ENCODE results near the gene DIAPH2.

- TF ChIP-seq CTCF (IDR thresholded peaks at IDR 0.05; ENCODE audit: low read depth, low read length) (no peak), MYC (IDR thresholded peaks at IDR 0.05; ENCODE audit: low read depth, low read length) (no peak), POLR2A (IDR thresholded peaks at IDR 0.05; ENCODE audit: extremely low read depth, insufficient read length) (no peak)
Measured at GRCh38 chrX:97637289-97637688, 952.6 kb downstream of the DIAPH2 start.

Data from NB4 (cell line).